ENCODE results near the gene ORC6. TPM values are rescaled to one million over a fixed set of nuclear protein-coding genes. Genes with fewer than 3 reads are reported as not detected.

ORC6 gene
- total RNA-seq, 1 donor from 2014 or later = 31.0 TPM

- no peaks in the 10 kb centered on the region for H3K4me1 Mint-ChIP-seq
- H3K27ac Mint-ChIP-seq = no peak overlapping the region
- TF ChIP-seq, protein P1, sequence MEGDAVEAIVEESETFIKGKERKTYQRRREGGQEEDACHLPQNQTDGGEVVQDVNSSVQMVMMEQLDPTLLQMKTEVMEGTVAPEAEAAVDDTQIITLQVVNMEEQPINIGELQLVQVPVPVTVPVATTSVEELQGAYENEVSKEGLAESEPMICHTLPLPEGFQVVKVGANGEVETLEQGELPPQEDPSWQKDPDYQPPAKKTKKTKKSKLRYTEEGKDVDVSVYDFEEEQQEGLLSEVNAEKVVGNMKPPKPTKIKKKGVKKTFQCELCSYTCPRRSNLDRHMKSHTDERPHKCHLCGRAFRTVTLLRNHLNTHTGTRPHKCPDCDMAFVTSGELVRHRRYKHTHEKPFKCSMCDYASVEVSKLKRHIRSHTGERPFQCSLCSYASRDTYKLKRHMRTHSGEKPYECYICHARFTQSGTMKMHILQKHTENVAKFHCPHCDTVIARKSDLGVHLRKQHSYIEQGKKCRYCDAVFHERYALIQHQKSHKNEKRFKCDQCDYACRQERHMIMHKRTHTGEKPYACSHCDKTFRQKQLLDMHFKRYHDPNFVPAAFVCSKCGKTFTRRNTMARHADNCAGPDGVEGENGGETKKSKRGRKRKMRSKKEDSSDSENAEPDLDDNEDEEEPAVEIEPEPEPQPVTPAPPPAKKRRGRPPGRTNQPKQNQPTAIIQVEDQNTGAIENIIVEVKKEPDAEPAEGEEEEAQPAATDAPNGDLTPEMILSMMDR (IDR thresholded peaks at IDR 0.05; ENCODE audit: unreplicated experiment) = no peak
- no peak for DNase-seq (ENCODE audit: low spot score in 2 of 2, unreplicated experiment in 2 of 2)
- H3K9me3 Mint-ChIP-seq = peaks cover 12% of the 10 kb centered on the region
- no peaks in the 10 kb centered on the region for H3K27me3 Mint-ChIP-seq (ENCODE audit: low read depth)
- no peak overlapping the region for H3K4me3 Mint-ChIP-seq
- H3K36me3 Mint-ChIP-seq = peaks cover 11% of the 10 kb centered on the region
Measured at GRCh38 chr16:46729326-46729995, 40.0 kb downstream of the ORC6 start.

DNA sequence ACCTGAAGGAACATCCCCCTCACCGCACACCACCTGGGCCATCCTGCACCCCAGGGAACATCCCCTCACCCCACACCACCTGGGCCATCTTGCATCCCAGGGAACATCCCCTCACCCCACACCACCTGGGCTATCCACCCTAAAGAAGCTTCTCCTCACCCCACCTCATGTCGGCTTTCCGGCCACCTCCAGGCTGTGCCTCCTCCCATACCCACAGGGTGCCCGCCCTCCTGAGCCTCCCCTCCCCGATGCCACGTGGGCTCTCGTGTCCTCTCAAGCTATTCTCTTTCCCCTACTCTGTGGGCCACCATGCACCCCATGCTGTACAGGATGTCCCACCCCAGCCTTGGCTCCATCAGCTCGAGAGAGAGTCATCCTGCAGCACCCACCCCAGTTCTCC, 40.7 kb downstream of the ORC6 start:
- no peaks in the 10 kb centered on the region for H3K4me1 Mint-ChIP-seq
- H3K36me3 Mint-ChIP-seq = peaks cover 8% of the 10 kb centered on the region
- no peak overlapping the region for H3K4me3 Mint-ChIP-seq
- no peak overlapping the region for H3K27ac Mint-ChIP-seq
- no peaks in the 10 kb centered on the region for H3K27me3 Mint-ChIP-seq (ENCODE audit: low read depth)
- no peak for DNase-seq (ENCODE audit: low spot score in 2 of 2, unreplicated experiment in 2 of 2)
- peaks cover 7% of the 10 kb centered on the region for H3K9me3 Mint-ChIP-seq
- TF ChIP-seq, protein P1 (IDR thresholded peaks at IDR 0.05; ENCODE audit: unreplicated experiment) = no peak

GRCh38 chr16:46730801-46731690, 41.6 kb downstream of the ORC6 start:
- TF ChIP-seq, protein P1 (IDR thresholded peaks at IDR 0.05; ENCODE audit: unreplicated experiment) = no peak
- Mint-ChIP-seq H3K36me3 (peaks cover 1% of the 10 kb centered on the region), H3K27me3 (ENCODE audit: low read depth) (no peaks in the 10 kb centered on the region), H3K4me1 (no peaks in the 10 kb centered on the region), H3K4me3 (no peak overlapping the region), H3K27ac (no peak overlapping the region), H3K9me3 (no peaks in the 10 kb centered on the region)
- DNase-seq (ENCODE audit: low spot score in 2 of 2, unreplicated experiment in 2 of 2) = no peak

- Mint-ChIP-seq H3K27me3 (ENCODE audit: low read depth) (no peaks in the 10 kb centered on the region), H3K36me3 (peaks cover 1% of the 10 kb centered on the region), H3K4me1 (no peaks in the 10 kb centered on the region), H3K27ac (no peak overlapping the region), H3K4me3 (no peak overlapping the region), H3K9me3 (no peaks in the 10 kb centered on the region)
- DNase-seq (ENCODE audit: low spot score in 2 of 2, unreplicated experiment in 2 of 2) = no peak
- TF ChIP-seq, protein P1 (IDR thresholded peaks at IDR 0.05; ENCODE audit: unreplicated experiment) = no peak
Measured at GRCh38 chr16:46731691-46732555, 42.5 kb downstream of the ORC6 start.

- no peaks in the 10 kb centered on the region for H3K4me1 Mint-ChIP-seq
- H3K4me3 Mint-ChIP-seq = no peak overlapping the region
- TF ChIP-seq, protein P1 (IDR thresholded peaks at IDR 0.05; ENCODE audit: unreplicated experiment) = no peak
- no peak for DNase-seq (ENCODE audit: low spot score in 2 of 2, unreplicated experiment in 2 of 2)
- no peaks in the 10 kb centered on the region for H3K9me3 Mint-ChIP-seq
- H3K36me3 Mint-ChIP-seq = peaks cover 1% of the 10 kb centered on the region
- no peaks in the 10 kb centered on the region for H3K27me3 Mint-ChIP-seq (ENCODE audit: low read depth)
- no peak overlapping the region for H3K27ac Mint-ChIP-seq
Measured at GRCh38 chr16:46732561-46732960, 43.1 kb downstream of the ORC6 start.

Data from mesothelial cell of epicardium (in vitro differentiated cells).